Muscle of leg (tissue), 11 donors: ENCODE measurements around the gene ENSA. TPM values are rescaled to one million over a fixed set of nuclear protein-coding genes. Genes with fewer than 3 reads are reported as not detected.
"Not testable (repeated sequence)": the region's sequence is repeated elsewhere in the genome, so short reads cannot be mapped to it uniquely, and the experiment has no call there.

Experiments
- DNase-seq: peaks from one replicate; pipeline ENCODE4 v3.0.0; 2013
- H3K27ac ChIP-seq: one replicate; pipeline ENCODE4 v1.5.1; 2013; ENCODE audit warnings: mild to moderate bottlenecking, low read length, control low read depth
- H3K27me3 ChIP-seq: one replicate; pipeline ENCODE4 v1.6.1; 2013; ENCODE audit warnings: low read length; ENCODE audit not compliant: control insufficient read depth, insufficient read depth
- H3K36me3 ChIP-seq: one replicate; pipeline ENCODE4 v1.6.1; 2013; ENCODE audit warnings: low read length; ENCODE audit not compliant: control insufficient read depth, insufficient read depth
- H3K4me1 ChIP-seq: one replicate; pipeline ENCODE4 v1.6.1; 2013; ENCODE audit warnings: low read length; ENCODE audit not compliant: control insufficient read depth, insufficient read depth
- H3K4me3 ChIP-seq: one replicate; pipeline ENCODE4 v1.5.1; 2013; ENCODE audit warnings: low read length, control low read depth
- H3K9me3 ChIP-seq: replicated peaks from 2 replicates; pipeline ENCODE4 v1.6.1; 2013; ENCODE audit warnings: low read depth, low read length; ENCODE audit not compliant: control insufficient read depth
- WGBS: methylation state at CpG from one replicate; pipeline ENCODE4 v1.1.5; 2013; ENCODE audit warnings: missing lambda C conversion rate; ENCODE audit not compliant: insufficient coverage; 5-methylcytosine and 5-hydroxymethylcytosine counted together
- polyA plus RNA-seq, 8 donors: library from polyadenylated mRNA; unstranded; fragments of 120-200 nt; gene quantifications; one replicate each; pipeline versions ENCODE4 v1.2.1 to v1.2.3, GENCODE V29; 2013; ENCODE audit warnings: inconsistent platforms in 1 of 8, low replicate concordance in 1 of 8; ENCODE audit not compliant: insufficient read length in 8 of 8, insufficient read depth in 1 of 8
- total RNA-seq: library from RNA; stranded (reverse); fragments of 120-200 nt; gene quantifications from one replicate; pipeline ENCODE4 v1.2.4, GENCODE V29; 2013

The ENSA gene
- total and polyA plus RNA-seq, 9 donors, result 76.3 to 143 (median 117) TPM

DNA sequence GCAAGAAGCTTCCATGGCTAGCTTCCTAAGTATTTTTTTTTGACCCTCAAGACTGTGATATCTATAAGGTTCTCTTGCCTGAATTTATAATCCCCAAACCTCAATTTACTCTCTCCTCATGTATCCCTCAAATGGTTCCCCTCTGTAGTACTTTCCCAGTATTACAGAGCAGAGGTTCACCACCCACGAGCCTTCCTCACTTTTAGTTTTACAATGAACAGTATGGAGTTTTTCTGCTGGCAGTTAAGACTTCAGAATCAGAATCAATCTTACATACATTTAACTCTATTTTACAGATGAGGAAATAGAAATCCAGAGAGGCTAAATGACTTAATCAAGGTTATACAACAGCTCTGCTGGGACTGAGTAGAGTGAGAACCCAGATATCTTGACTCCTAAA is 4.9 kb downstream of the ENSA start:
- Histone ChIP-seq H3K36me3 (peaks cover 70% of the 10 kb centered on the region), H3K4me1 (peaks cover 17% of the 10 kb centered on the region)
- not testable (repeated sequence) for H3K27ac ChIP-seq, H3K4me3 ChIP-seq, H3K9me3 ChIP-seq, H3K27me3 ChIP-seq, DNase-seq
- no CpG with 5 or more reads among the region's 1 CpG for WGBS

- not testable (repeated sequence) for H3K27me3 ChIP-seq, H3K4me3 ChIP-seq, H3K9me3 ChIP-seq, DNase-seq, H3K27ac ChIP-seq
- peaks cover 73% of the 10 kb centered on the region for H3K36me3 ChIP-seq
- no CpG with 5 or more reads among the region's 1 CpG for WGBS
- H3K4me1 ChIP-seq, result peaks cover 17% of the 10 kb centered on the region
Measured at GRCh38 chr1:150624134-150624533, 5.3 kb downstream of the ENSA start.

- H3K27me3 ChIP-seq, result no peaks in the 10 kb centered on the region
- DNase-seq, result no peak
- peaks cover 78% of the 10 kb centered on the region for H3K36me3 ChIP-seq
- no CpG with 5 or more reads among the region's 8 CpGs for WGBS
- no peak overlapping the region for H3K4me3 ChIP-seq
- no peak overlapping the region for H3K27ac ChIP-seq
- H3K4me1 ChIP-seq, result peaks cover 9% of the 10 kb centered on the region
- H3K9me3 ChIP-seq, result no peaks in the 10 kb centered on the region
Measured at GRCh38 chr1:150622303-150622975, 7.0 kb downstream of the ENSA start.

- Histone ChIP-seq H3K27me3 (no peaks in the 10 kb centered on the region), H3K9me3 (no peaks in the 10 kb centered on the region), H3K4me1 (peaks cover 9% of the 10 kb centered on the region), H3K4me3 (no peak overlapping the region), H3K36me3 (peaks cover 77% of the 10 kb centered on the region), H3K27ac (peak overlapping the region; percentile 26)
- no CpG with 5 or more reads among the region's 8 CpGs for WGBS
- peak; percentile 73 for DNase-seq
Measured at GRCh38 chr1:150621497-150622302, 7.7 kb downstream of the ENSA start.

DNA sequence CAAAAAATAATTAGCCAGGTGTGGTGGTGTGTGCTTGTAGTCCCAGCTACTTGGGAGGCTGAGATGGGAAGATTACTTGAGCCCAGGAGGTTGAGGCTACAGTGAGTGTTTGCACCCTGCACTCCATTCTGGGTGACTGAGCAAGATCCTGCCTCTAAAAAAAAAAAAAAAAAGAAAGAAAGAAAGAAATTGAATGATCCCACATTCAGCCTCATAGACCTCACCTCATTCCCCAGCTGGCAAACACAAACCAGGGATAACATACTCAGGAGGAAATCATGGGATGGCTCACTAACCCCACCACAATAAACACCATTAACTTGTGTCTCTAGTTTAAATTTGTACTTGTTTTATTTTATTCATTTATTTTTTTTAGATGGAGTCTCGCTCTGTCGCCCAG is 8.5 kb downstream of the ENSA start:
- peaks cover 70% of the 10 kb centered on the region for H3K36me3 ChIP-seq
- no peak overlapping the region for H3K4me3 ChIP-seq
- H3K9me3 ChIP-seq, result no peaks in the 10 kb centered on the region
- DNase-seq, result no peak
- no CpG with 5 or more reads among the region's 2 CpGs for WGBS
- no peaks in the 10 kb centered on the region for H3K27me3 ChIP-seq
- H3K27ac ChIP-seq, result no peak overlapping the region
- H3K4me1 ChIP-seq, result peaks cover 9% of the 10 kb centered on the region

GRCh38 chr1:150619576-150620509 is 9.6 kb downstream of the ENSA start:
- H3K4me1 ChIP-seq, result peaks cover 9% of the 10 kb centered on the region
- H3K27me3 ChIP-seq, result no peaks in the 10 kb centered on the region
- WGBS, result 14% methylated on average over 2 of the region's 4 CpGs
- DNase-seq, result peak; percentile 69
- no peak overlapping the region for H3K4me3 ChIP-seq
- H3K36me3 ChIP-seq, result peaks cover 68% of the 10 kb centered on the region
- H3K9me3 ChIP-seq, result no peaks in the 10 kb centered on the region
- H3K27ac ChIP-seq, result peak overlapping the region; percentile 75

DNA sequence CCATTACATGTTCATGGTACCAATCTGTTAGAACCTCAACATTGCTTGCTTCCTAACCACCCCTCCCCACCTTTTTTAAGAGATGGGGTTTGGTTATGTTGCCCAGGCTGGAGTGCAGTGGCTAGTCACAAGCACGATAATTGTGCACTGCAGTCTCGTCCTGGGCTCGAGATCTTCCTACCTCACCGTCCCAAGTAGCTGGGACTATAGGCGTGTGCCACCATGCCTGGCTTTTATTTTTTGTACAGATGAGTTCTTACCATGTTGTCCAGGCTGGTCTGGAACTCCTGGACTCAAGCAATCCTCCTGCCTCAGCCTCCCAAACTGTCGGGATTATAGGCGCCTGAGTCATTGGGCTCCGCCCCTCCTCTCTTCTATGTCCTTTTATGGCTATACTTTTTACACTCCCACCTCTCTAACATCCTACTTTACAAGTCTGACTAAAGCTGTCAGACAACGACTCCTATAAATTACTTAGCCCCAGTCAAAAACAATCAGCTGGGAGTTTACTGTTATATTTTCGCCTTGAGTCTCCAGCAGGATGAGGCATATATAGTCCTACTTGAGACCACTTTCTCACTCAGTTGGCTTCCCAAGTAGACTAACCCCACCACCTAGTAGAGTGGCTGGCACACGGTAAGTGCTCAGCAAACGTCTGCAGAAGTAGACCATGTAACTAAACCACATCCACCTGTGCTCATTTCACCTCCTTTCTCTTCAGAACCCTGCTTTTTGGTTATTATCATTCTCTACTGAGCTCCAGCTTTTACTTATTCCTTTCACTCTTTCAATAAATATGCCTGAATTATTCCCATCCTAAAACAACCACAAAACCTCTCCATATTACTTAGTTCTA is 13.8 kb downstream of the ENSA start:
- peaks cover 18% of the 10 kb centered on the region for H3K4me1 ChIP-seq
- H3K27ac ChIP-seq, result no peak overlapping the region
- WGBS, result 94% methylated on average over 12 of the region's 12 CpGs
- H3K36me3 ChIP-seq, result peaks cover 48% of the 10 kb centered on the region
- H3K9me3 ChIP-seq, result no peaks in the 10 kb centered on the region
- DNase-seq, result no peak
- no peaks in the 10 kb centered on the region for H3K27me3 ChIP-seq
- H3K4me3 ChIP-seq, result no peak overlapping the region

DNA sequence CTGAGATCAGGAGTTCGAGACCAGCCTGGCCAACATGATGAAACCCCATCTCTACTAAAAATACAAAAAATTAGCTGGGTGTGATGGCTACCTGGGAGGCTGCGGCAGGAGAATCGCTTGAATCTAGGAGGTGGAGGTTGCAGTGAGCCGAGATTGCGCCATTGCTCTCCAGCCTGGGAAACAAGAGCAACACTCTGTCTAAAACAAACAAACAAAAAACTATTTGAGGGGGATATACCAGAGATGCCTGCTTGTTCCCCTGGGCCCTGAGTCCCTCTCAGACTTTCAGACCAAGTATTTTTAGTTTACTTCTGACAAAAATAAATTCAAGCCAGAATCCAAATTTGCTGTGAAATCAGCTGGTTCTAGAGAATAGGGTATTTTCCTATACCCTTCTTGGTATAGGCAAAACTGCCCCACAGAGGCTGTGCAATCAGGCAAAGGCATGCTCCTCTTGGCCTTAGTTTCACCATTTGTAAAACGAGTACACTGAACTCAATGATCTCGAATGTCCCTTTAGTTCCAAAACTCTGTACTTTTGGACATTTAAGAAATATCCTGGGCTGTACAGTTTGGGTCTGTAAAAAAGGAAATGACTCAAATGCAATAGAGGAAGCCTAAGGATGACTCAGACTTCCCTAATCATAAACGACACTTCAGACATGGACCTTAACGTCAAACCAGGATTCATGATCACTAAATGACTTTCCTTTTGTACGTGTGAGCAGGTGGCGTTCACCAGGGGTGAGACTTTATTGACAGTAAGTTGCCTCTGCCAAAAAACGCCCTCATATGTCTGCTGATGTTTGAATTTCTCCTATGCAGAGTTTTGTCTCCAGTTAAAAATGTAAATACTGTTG is 16.1 kb downstream of the ENSA start:
- H3K9me3 ChIP-seq, result no peaks in the 10 kb centered on the region
- peak; percentile 88 for DNase-seq
- peaks cover 18% of the 10 kb centered on the region for H3K4me1 ChIP-seq
- H3K36me3 ChIP-seq, result peaks cover 32% of the 10 kb centered on the region
- H3K27me3 ChIP-seq, result no peaks in the 10 kb centered on the region
- peak overlapping the region; percentile 93 for H3K27ac ChIP-seq
- 40% methylated on average over 1 of the region's 12 CpGs for WGBS
- H3K4me3 ChIP-seq, result no peak overlapping the region

DNA sequence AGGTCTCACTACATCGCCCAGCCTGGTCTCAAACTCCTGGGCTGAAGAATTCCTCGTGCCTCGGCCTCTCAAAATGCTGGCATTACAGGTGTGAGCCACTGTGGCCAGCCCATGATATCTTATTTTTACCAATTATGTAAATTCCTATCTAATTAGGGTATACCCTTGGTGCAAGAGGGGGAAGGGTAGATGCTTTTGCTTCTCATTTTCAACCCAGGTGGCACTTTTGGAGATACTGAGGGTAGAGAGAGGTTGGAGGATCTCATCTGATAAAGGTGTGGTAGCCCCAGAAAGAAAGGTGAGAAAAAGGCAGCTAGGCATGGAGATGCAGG is 17.4 kb downstream of the ENSA start:
- peaks cover 18% of the 10 kb centered on the region for H3K4me1 ChIP-seq
- DNase-seq, result no peak
- no peak overlapping the region for H3K4me3 ChIP-seq
- H3K27ac ChIP-seq, result peak overlapping the region; percentile 89
- H3K9me3 ChIP-seq, result no peaks in the 10 kb centered on the region
- WGBS, result no CpG with 5 or more reads among the region's 3 CpGs
- peaks cover 27% of the 10 kb centered on the region for H3K36me3 ChIP-seq
- H3K27me3 ChIP-seq, result no peaks in the 10 kb centered on the region
